ENCODE results near the gene SRBD1. TPM values are rescaled to one million over a fixed set of nuclear protein-coding genes. Genes with fewer than 3 reads are reported as not detected.

Gene SRBD1
- total RNA-seq, result 17.2 and 17.6 TPM in 2 replicates

GRCh38 chr2:45611020-45611859 is at the start of gene SRBD1:
Gene SRBD1 (minus strand): TSS chr2:45611267. CDS start chr2:45605441, 5,826 bp downstream.
- DNase-seq (ENCODE audit: low read depth in 2 of 2), result peak; percentile 71 to 92

- DNase-seq (ENCODE audit: low read depth in 2 of 2), result no peak
Measured at GRCh38 chr2:45654250-45654649, 43.2 kb upstream of the SRBD1 start.

GRCh38 chr2:45653122-45653913 is 42.3 kb upstream of the SRBD1 start:
- DNase-seq (ENCODE audit: low read depth in 2 of 2), result no peak

- peak in 1 of 2 donors; percentile 58 for DNase-seq (ENCODE audit: low read depth in 2 of 2)
Measured at GRCh38 chr2:45652090-45653031, 41.3 kb upstream of the SRBD1 start.

- peak; percentile 22 to 53 for DNase-seq (ENCODE audit: low read depth in 2 of 2)
Measured at GRCh38 chr2:45651415-45652089, 40.5 kb upstream of the SRBD1 start, which contains the start of gene PRKCE. Gene PRKCE (plus strand): TSS chr2:45651675.

GRCh38 chr2:45650851-45651414 is 39.9 kb upstream of the SRBD1 start:
- peak; percentile 96 to 98 for DNase-seq (ENCODE audit: low read depth in 2 of 2)

GRCh38 chr2:45649858-45650811 is 39.1 kb upstream of the SRBD1 start:
- peak; percentile 24 to 67 for DNase-seq (ENCODE audit: low read depth in 2 of 2)

- peak in 1 of 2 donors; percentile 57 for DNase-seq (ENCODE audit: low read depth in 2 of 2)
Measured at GRCh38 chr2:45649462-45649857, 38.4 kb upstream of the SRBD1 start.

- no peak for DNase-seq (ENCODE audit: low read depth in 2 of 2)
Measured at GRCh38 chr2:45648636-45649035, 37.6 kb upstream of the SRBD1 start.

- no peak for DNase-seq (ENCODE audit: low read depth in 2 of 2)
Measured at GRCh38 chr2:45647986-45648520, 37.0 kb upstream of the SRBD1 start.

- no peak for DNase-seq (ENCODE audit: low read depth in 2 of 2)
Measured at GRCh38 chr2:45647356-45647755, 36.3 kb upstream of the SRBD1 start.

- no peak for DNase-seq (ENCODE audit: low read depth in 2 of 2)
Measured at GRCh38 chr2:45646289-45646688, 35.2 kb upstream of the SRBD1 start.

- DNase-seq (ENCODE audit: low read depth in 2 of 2), result peak; percentile 18 to 56
Measured at GRCh38 chr2:45643543-45644542, 32.8 kb upstream of the SRBD1 start.

GRCh38 chr2:45643095-45643494 is 32.0 kb upstream of the SRBD1 start:
- DNase-seq (ENCODE audit: low read depth in 2 of 2), result peak in 1 of 2 donors; percentile 13

- DNase-seq (ENCODE audit: low read depth in 2 of 2), result no peak
Measured at GRCh38 chr2:45640576-45640975, 29.5 kb upstream of the SRBD1 start.

- peak in 1 of 2 donors; percentile 44 for DNase-seq (ENCODE audit: low read depth in 2 of 2)
Measured at GRCh38 chr2:45637440-45637839, 26.4 kb upstream of the SRBD1 start.

- DNase-seq (ENCODE audit: low read depth in 2 of 2), result no peak
Measured at GRCh38 chr2:45636008-45636407, 24.9 kb upstream of the SRBD1 start.

- no peak for DNase-seq (ENCODE audit: low read depth in 2 of 2)
Measured at GRCh38 chr2:45634223-45634622, 23.2 kb upstream of the SRBD1 start.

Data from dermis microvascular lymphatic vessel endothelial cell (primary cell).